GM23248 (cell line): ENCODE results near the gene ADAT2.

ENCODE experiments used
- EZH2 ChIP-seq: fragments of 200-600 bp; sonication (generic); IDR thresholded peaks from 2 replicates; pipeline ENCODE4 v1.6.1; 2018; ENCODE audit warnings: antibody characterized with exemption, mild to moderate bottlenecking; ENCODE audit not compliant: insufficient read depth, poor library complexity, severe bottlenecking
- EZH2phosphoT487 ChIP-seq: fragments of 200-600 bp; sonication (generic); IDR thresholded peaks from 2 replicates; pipeline ENCODE4 v1.6.1; 2018; ENCODE audit warnings: antibody characterized with exemption, moderate library complexity, mild to moderate bottlenecking, low read depth; ENCODE audit not compliant: insufficient read depth

- TF ChIP-seq EZH2, result no peak
- TF ChIP-seq EZH2phosphoT487, result no peak
These were observed 7.3 kb upstream of the ADAT2 start for GRCh38 chr6:143457563-143458359.
